ENCODE data around the gene IL21R.

The IL21R gene

GRCh38 chr16:27470567-27471431 is 68.8 kb downstream of the IL21R start:
- TF ChIP-seq TAF1 (IDR thresholded peaks at IDR 0.05; ENCODE audit: borderline replicate concordance, insufficient read depth, low read length): no peak
- no peak for TF ChIP-seq POLR2AphosphoS5 (IDR thresholded peaks at IDR 0.05; ENCODE audit: low read depth, low read length)
- TF ChIP-seq FOXP2 (optimal IDR thresholded peaks at IDR 0.05; ENCODE audit: borderline replicate concordance, extremely low read depth, extremely low read length, insufficient read depth): no peak
- no peak for TF ChIP-seq REST (IDR thresholded peaks at IDR 0.05; ENCODE audit: insufficient read depth in 1 of 2, low read depth in 2 of 2, low read length in 2 of 2)
- TF ChIP-seq SIN3A (IDR thresholded peaks at IDR 0.05; ENCODE audit: borderline replicate concordance, insufficient read depth, low read length): no peak

- TF ChIP-seq TAF1 (IDR thresholded peaks at IDR 0.05; ENCODE audit: borderline replicate concordance, insufficient read depth, low read length) (no peak), POLR2AphosphoS5 (IDR thresholded peaks at IDR 0.05; ENCODE audit: low read depth, low read length) (no peak), SIN3A (IDR thresholded peaks at IDR 0.05; ENCODE audit: borderline replicate concordance, insufficient read depth, low read length) (no peak), REST (IDR thresholded peaks at IDR 0.05; ENCODE audit: insufficient read depth in 1 of 2, low read depth in 2 of 2, low read length in 2 of 2) (no peak), FOXP2 (optimal IDR thresholded peaks at IDR 0.05; ENCODE audit: borderline replicate concordance, extremely low read depth, extremely low read length, insufficient read depth) (no peak)
Observed at GRCh38 chr16:27471661-27472060, 69.7 kb downstream of the IL21R start.

GRCh38 chr16:27472091-27473020 is 70.4 kb downstream of the IL21R start:
- TF ChIP-seq FOXP2 (optimal IDR thresholded peaks at IDR 0.05; ENCODE audit: borderline replicate concordance, extremely low read depth, extremely low read length, insufficient read depth): no peak
- TF ChIP-seq POLR2AphosphoS5 (IDR thresholded peaks at IDR 0.05; ENCODE audit: low read depth, low read length): no peak
- no peak for TF ChIP-seq TAF1 (IDR thresholded peaks at IDR 0.05; ENCODE audit: borderline replicate concordance, insufficient read depth, low read length)
- no peak for TF ChIP-seq SIN3A (IDR thresholded peaks at IDR 0.05; ENCODE audit: borderline replicate concordance, insufficient read depth, low read length)
- no peak for TF ChIP-seq REST (IDR thresholded peaks at IDR 0.05; ENCODE audit: insufficient read depth in 1 of 2, low read depth in 2 of 2, low read length in 2 of 2)

- TF ChIP-seq TAF1 (IDR thresholded peaks at IDR 0.05; ENCODE audit: borderline replicate concordance, insufficient read depth, low read length) (no peak), REST (IDR thresholded peaks at IDR 0.05; ENCODE audit: insufficient read depth in 1 of 2, low read depth in 2 of 2, low read length in 2 of 2) (no peak), POLR2AphosphoS5 (IDR thresholded peaks at IDR 0.05; ENCODE audit: low read depth, low read length) (no peak)
Observed at GRCh38 chr16:27473101-27473900, 71.3 kb downstream of the IL21R start.

All from PFSK-1 (cell line).